ENCODE data around the gene DDX20. TPM values are rescaled to one million over a fixed set of nuclear protein-coding genes. Genes with fewer than 3 reads are reported as not detected.

DDX20 gene
- total RNA-seq, 1 donor from 2014 or later: 24.7 TPM

DNA sequence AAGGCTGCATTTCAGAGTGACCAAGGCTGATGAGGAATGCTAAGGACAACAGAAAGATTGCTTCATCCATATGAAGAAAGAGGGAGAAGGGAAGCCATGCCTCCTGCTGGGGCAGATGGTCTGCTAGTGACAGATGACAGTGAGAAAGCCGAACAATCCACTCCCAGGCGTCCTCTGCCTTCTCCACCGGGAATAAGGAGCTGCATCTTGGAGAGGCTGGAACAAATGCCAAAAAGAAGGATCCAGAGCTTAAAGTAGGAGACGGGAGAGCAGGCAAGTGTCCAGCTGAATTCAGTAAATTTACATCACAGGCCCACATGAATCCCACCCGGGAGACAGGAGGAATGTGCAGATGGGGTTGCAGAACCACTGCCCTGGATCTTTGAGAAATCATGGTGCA is 33.4 kb downstream of the DDX20 start:
- H3K4me3 ChIP-seq (ENCODE audit: low read depth, low read length): no peak overlapping the region
- DNase-seq (ENCODE audit: low read depth): no peak
- TF ChIP-seq, protein P1, sequence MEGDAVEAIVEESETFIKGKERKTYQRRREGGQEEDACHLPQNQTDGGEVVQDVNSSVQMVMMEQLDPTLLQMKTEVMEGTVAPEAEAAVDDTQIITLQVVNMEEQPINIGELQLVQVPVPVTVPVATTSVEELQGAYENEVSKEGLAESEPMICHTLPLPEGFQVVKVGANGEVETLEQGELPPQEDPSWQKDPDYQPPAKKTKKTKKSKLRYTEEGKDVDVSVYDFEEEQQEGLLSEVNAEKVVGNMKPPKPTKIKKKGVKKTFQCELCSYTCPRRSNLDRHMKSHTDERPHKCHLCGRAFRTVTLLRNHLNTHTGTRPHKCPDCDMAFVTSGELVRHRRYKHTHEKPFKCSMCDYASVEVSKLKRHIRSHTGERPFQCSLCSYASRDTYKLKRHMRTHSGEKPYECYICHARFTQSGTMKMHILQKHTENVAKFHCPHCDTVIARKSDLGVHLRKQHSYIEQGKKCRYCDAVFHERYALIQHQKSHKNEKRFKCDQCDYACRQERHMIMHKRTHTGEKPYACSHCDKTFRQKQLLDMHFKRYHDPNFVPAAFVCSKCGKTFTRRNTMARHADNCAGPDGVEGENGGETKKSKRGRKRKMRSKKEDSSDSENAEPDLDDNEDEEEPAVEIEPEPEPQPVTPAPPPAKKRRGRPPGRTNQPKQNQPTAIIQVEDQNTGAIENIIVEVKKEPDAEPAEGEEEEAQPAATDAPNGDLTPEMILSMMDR (IDR thresholded peaks at IDR 0.05; ENCODE audit: insufficient read depth, low read length, poor library complexity, severe bottlenecking): no peak
- H3K27me3 ChIP-seq (ENCODE audit: control insufficient read depth, insufficient read depth, low read length): peaks cover 10% of the 10 kb centered on the region
- H3K36me3 ChIP-seq (ENCODE audit: control insufficient read depth, insufficient read depth, low read length): no peaks in the 10 kb centered on the region

DNA sequence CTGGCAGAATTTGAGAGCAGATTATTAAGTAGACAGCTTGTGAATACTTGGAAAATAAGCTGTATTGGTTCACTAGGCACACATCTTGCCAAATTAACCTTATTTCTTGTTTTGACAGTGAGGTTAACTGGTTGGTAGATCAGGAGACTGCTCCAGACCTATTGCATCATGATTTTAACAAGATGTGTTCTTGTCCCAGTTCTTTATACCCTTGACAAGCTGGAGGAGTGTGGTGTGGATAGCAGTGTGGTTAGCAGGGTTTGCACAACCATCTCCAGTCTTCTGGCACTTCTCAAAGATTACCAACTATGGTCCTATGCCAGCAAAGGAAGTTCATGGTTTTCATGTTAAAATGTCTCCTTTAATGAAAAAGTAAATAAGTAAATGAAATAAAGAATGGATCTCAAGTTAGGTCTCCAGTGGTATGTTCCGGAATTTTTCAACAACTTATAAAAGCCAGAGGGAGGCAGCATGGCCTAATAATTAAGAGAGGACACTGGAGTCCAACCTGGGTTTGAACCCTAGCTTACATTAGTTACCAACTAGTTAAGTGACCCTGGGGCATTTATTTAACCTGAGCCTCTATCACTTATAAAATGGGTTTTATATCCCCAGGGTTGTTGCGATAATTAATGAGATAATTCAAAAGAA is 34.1 kb downstream of the DDX20 start:
- TF ChIP-seq, protein P1 (IDR thresholded peaks at IDR 0.05; ENCODE audit: insufficient read depth, low read length, poor library complexity, severe bottlenecking): no peak
- DNase-seq (ENCODE audit: low read depth): no peak
- H3K4me3 ChIP-seq (ENCODE audit: low read depth, low read length): no peak overlapping the region
- peaks cover 10% of the 10 kb centered on the region for H3K27me3 ChIP-seq (ENCODE audit: control insufficient read depth, insufficient read depth, low read length)
- H3K36me3 ChIP-seq (ENCODE audit: control insufficient read depth, insufficient read depth, low read length): no peaks in the 10 kb centered on the region

DNA sequence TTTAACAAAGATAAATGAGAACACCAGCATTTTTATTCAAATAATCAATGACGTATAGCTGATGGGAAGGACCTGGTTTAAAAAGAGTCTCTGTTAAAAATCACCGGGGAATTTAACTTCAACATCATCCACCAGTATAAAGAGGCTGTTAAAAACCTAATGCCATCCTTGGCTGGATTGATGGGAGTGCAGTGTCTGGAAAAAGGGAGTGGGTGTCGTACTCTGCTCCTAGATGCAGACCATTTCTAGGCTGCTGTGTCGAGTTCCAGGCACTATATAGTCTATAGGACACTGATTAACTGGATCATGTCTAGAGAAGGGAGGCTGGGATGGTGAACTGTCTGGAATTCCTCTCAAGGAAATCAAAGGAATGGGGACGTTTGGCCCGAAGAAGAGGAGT is 36.1 kb downstream of the DDX20 start:
- no peak overlapping the region for H3K4me3 ChIP-seq (ENCODE audit: low read depth, low read length)
- TF ChIP-seq, protein P1 (IDR thresholded peaks at IDR 0.05; ENCODE audit: insufficient read depth, low read length, poor library complexity, severe bottlenecking): no peak
- no peak for DNase-seq (ENCODE audit: low read depth)
- no peaks in the 10 kb centered on the region for H3K36me3 ChIP-seq (ENCODE audit: control insufficient read depth, insufficient read depth, low read length)
- H3K27me3 ChIP-seq (ENCODE audit: control insufficient read depth, insufficient read depth, low read length): peaks cover 4% of the 10 kb centered on the region

DNA sequence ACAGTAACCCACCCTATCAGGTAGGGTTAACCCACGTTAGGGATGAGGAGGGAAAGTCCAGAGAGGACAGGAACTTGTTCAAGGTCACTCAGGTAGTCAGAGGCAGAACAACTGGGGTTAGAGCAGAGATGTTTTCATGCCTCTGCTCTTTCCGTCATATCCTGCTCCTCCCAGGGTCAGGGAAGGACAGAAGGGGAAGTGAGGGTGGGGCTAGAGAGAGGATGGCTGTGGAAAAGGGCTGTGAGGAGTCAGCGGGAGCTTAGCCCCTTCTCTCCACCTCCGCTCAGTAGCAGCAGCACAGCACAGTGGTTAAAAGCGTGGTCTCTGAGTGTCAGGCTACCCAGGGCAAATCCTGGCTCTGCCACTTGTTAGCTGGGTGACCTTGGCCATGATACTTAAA is 36.5 kb downstream of the DDX20 start:
- H3K27me3 ChIP-seq (ENCODE audit: control insufficient read depth, insufficient read depth, low read length): peaks cover 4% of the 10 kb centered on the region
- TF ChIP-seq, protein P1 (IDR thresholded peaks at IDR 0.05; ENCODE audit: insufficient read depth, low read length, poor library complexity, severe bottlenecking): no peak
- DNase-seq (ENCODE audit: low read depth): no peak

DNA sequence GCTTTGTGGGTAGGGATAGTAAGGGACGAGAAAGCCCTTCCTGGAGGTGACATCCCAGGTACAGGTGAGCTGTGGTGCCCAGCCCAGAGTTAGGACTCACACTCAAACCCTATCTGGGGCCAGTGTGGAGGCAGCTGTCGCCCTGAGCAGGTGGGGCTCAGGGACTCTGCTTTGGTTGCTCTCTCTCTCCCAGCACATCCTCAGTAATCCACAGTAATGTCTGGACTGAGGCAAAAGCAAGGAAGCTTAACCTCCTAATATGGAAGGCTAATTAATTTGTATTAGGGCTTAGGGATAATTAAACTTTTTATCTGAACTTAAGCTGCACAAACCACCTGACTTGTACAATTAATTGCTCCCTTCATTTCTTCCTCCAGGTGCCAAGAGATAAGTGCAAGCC is 38.2 kb downstream of the DDX20 start:
- no peak for DNase-seq (ENCODE audit: low read depth)
- Histone ChIP-seq H3K36me3 (ENCODE audit: control insufficient read depth, insufficient read depth, low read length) (no peaks in the 10 kb centered on the region), H3K27me3 (ENCODE audit: control insufficient read depth, insufficient read depth, low read length) (peaks cover 4% of the 10 kb centered on the region), H3K4me3 (ENCODE audit: low read depth, low read length) (no peak overlapping the region)
- TF ChIP-seq, protein P1 (IDR thresholded peaks at IDR 0.05; ENCODE audit: insufficient read depth, low read length, poor library complexity, severe bottlenecking): no peak

More for the DNA sequence above, 36.5 kb downstream of the DDX20 start:
- H3K4me3 ChIP-seq (ENCODE audit: low read depth, low read length): no peak overlapping the region
- H3K36me3 ChIP-seq (ENCODE audit: control insufficient read depth, insufficient read depth, low read length): no peaks in the 10 kb centered on the region

DNA sequence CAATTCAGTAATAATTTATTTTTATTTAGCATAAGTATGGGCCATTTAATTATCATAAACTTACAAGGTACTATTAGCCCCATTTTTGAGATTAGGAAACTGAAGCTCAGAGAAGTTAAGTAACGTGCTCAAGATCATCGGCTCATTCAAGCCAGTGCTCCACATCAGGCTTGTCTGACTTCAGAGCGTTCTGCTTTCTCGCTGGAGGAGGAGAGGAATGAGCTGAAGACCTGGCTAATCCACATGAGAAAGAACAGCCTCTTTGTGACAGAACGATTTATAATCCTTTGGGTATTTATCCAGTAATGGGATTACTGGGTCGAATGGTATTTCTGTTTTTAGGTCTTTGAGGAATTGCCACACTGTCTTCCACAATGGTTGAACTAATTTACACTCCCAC is 39.7 kb downstream of the DDX20 start:
- H3K36me3 ChIP-seq (ENCODE audit: control insufficient read depth, insufficient read depth, low read length): no peaks in the 10 kb centered on the region

More for the DNA sequence above, 39.7 kb downstream of the DDX20 start:
- Histone ChIP-seq H3K27me3 (ENCODE audit: control insufficient read depth, insufficient read depth, low read length) (peaks cover 4% of the 10 kb centered on the region), H3K4me3 (ENCODE audit: low read depth, low read length) (no peak overlapping the region)
- TF ChIP-seq, protein P1 (IDR thresholded peaks at IDR 0.05; ENCODE audit: insufficient read depth, low read length, poor library complexity, severe bottlenecking): no peak
- no peak for DNase-seq (ENCODE audit: low read depth)

Data from kidney epithelial cell (primary cell).